Skeletal muscle tissue (tissue), 4 donors: ENCODE data around the gene TULP1. TPM values are rescaled to one million over a fixed set of nuclear protein-coding genes. Genes with fewer than 3 reads are reported as not detected.

ENCODE experiments used
- H3K27ac ChIP-seq: one replicate; pipeline ENCODE4 v1.7.0; 2013; ENCODE audit warnings: mild to moderate bottlenecking, low read depth, low read length, inconsistent platforms
- H3K27me3 ChIP-seq, 3 donors: one replicate each; pipeline ENCODE4 v1.7.0; 2013; ENCODE audit warnings: low read length in 3 of 3; ENCODE audit not compliant: control insufficient read depth in 3 of 3, insufficient read depth in 3 of 3
- H3K36me3 ChIP-seq, 3 donors: one replicate each; pipeline ENCODE4 v1.7.0; 2013; ENCODE audit warnings: low read length in 3 of 3; ENCODE audit not compliant: control insufficient read depth in 3 of 3, insufficient read depth in 3 of 3
- H3K4me1 ChIP-seq, 3 donors: one replicate each; pipeline ENCODE4 v1.7.0; 2013; ENCODE audit warnings: low read length in 3 of 3, mild to moderate bottlenecking in 3 of 3; ENCODE audit not compliant: control insufficient read depth in 3 of 3, insufficient read depth in 3 of 3
- H3K4me3 ChIP-seq, 3 donors: one replicate each; pipeline ENCODE4 v1.7.0; 2013; ENCODE audit warnings: low read length in 3 of 3
- H3K9ac ChIP-seq, 3 donors: one replicate each; pipeline ENCODE4 v1.7.0; 2013; ENCODE audit warnings: low read length in 3 of 3, mild to moderate bottlenecking in 3 of 3, moderate library complexity in 2 of 3, low read depth in 1 of 3
- H3K9me3 ChIP-seq, 3 donors: one replicate each; pipeline ENCODE4 v1.7.0; 2013; ENCODE audit warnings: low read length in 3 of 3; ENCODE audit not compliant: control insufficient read depth in 3 of 3
- total RNA-seq: library from RNA; depleted of rRNA; stranded (reverse); fragments of >200 nt; gene quantifications from one replicate; pipeline ENCODE4 v1.2.3, GENCODE V29; 2014
- donor health status: Osteomylitis.

TULP1 gene
- total RNA-seq, 1 donor from 2014 or later: 0.52 TPM

DNA sequence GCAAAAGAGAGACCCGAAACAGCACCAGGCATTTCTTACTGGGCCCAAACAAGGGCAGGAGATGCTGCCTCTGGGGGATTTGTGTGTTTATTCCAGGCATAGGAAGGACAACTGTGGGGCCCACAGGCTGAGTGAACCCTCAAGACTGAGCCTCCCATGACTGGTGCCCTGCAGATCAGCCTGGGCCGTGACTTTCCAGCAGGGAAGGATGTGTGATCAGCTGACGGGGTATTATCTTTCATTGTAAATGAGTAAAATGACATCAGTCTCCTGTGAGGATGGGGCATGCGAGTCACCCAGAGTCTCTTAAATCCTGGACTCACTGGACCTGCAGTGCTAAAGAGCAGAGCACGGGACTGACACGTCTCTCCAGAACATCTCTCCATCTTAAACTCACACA lies 11.9 kb downstream of the TULP1 start:
- Histone ChIP-seq H3K27me3 (peaks cover 0 to 21% (median 14%) of the 10 kb centered on the region in 3 donors), H3K4me1 (peaks cover 13 to 43% (median 41%) of the 10 kb centered on the region in 3 donors), H3K9me3 (no peaks in the 10 kb centered on the region), H3K36me3 (no peaks in the 10 kb centered on the region), H3K9ac (peak overlapping the region in 2 of 3 donors; percentile 59 to 71), H3K4me3 (peak overlapping the region in 1 of 3 donors; percentile 52), H3K27ac (peak overlapping the region; percentile 83)

- peak overlapping the region; percentile 83 for H3K27ac ChIP-seq
- no peaks in the 10 kb centered on the region for H3K9me3 ChIP-seq
- peaks cover 26 to 57% (median 55%) of the 10 kb centered on the region in 3 donors for H3K4me1 ChIP-seq
These were observed 13.3 kb downstream of the TULP1 start for GRCh38 chr6:35499372-35499771.

DNA sequence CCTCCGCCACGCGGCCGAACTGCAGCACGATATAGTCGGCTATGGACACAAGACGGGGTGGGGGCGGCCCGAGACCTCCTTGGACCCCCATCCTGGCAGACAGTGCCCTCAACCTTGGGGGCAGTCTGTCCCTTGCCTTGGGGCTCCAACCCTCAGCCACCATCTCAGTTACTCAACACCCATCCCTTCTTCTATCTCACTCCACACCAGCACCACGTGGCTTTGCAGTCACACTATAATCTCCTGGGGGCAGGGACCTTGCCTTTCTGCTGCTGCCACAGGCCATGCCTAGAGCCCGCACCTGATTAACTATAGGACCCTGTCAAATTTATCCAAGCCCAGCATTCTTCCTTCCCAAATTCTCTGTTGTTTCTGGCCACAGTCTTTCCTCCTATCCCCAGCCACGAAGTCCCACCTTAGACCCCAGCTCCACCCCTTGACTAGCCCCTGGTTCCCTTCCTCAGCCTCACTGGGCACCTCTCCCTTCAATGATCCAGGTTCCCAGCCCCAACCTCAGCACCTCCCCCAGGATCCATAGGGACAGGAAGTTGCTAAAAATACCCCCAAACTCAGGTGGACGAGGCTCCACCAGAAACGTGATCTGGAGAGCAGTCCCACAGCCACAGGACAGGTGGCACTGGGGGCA lies 14.2 kb downstream of the TULP1 start:
- no peaks in the 10 kb centered on the region for H3K9me3 ChIP-seq
- peak overlapping the region; percentile 88 for H3K27ac ChIP-seq
- H3K4me3 ChIP-seq: peak overlapping the region in 1 of 3 donors; percentile 48
- H3K9ac ChIP-seq: peak overlapping the region in 2 of 3 donors; percentile 79 to 85
- no peaks in the 10 kb centered on the region for H3K36me3 ChIP-seq
- H3K27me3 ChIP-seq: peaks cover 0 to 9% (median 6%) of the 10 kb centered on the region in 3 donors
- peaks cover 31 to 62% (median 59%) of the 10 kb centered on the region in 3 donors for H3K4me1 ChIP-seq

More at GRCh38 chr6:35499372-35499771, 13.3 kb downstream of the TULP1 start:
- peaks cover 0 to 13% (median 6%) of the 10 kb centered on the region in 3 donors for H3K27me3 ChIP-seq
- no peaks in the 10 kb centered on the region for H3K36me3 ChIP-seq
- no peak overlapping the region for H3K4me3 ChIP-seq
- H3K9ac ChIP-seq: no peak overlapping the region

GRCh38 chr6:35497571-35498421 lies 14.9 kb downstream of the TULP1 start:
- peaks cover 0 to 2% (median 0%) of the 10 kb centered on the region in 3 donors for H3K36me3 ChIP-seq
- H3K27ac ChIP-seq: peak overlapping the region; percentile 88
- H3K9me3 ChIP-seq: no peaks in the 10 kb centered on the region
- H3K4me1 ChIP-seq: peaks cover 31 to 66% (median 62%) of the 10 kb centered on the region in 3 donors
- H3K27me3 ChIP-seq: peaks cover 0 to 11% (median 6%) of the 10 kb centered on the region in 3 donors
- H3K4me3 ChIP-seq: peak overlapping the region; percentile 48 to 72 (median 72)
- peak overlapping the region; percentile 72 to 85 (median 79) for H3K9ac ChIP-seq

GRCh38 chr6:35496841-35497570 lies 15.7 kb downstream of the TULP1 start, which contains the start of gene TEAD3:
Gene TEAD3, minus strand, starts transcription at chr6:35497079.
- Histone ChIP-seq H3K36me3 (peaks cover 0 to 2% (median 0%) of the 10 kb centered on the region in 3 donors), H3K27me3 (peaks cover 0 to 11% (median 6%) of the 10 kb centered on the region in 3 donors), H3K4me1 (peaks cover 31 to 74% (median 70%) of the 10 kb centered on the region in 3 donors), H3K9me3 (no peaks in the 10 kb centered on the region), H3K9ac (peak within 1 kb of the TSS; percentile 84 to 93 (median 91)), H3K27ac (peak within 1 kb of the TSS; percentile 88), H3K4me3 (peak within 1 kb of the TSS; percentile 66 to 76 (median 72))

- H3K36me3 ChIP-seq: peaks cover 0 to 2% (median 0%) of the 10 kb centered on the region in 3 donors
- H3K27ac ChIP-seq: peak overlapping the region; percentile 87
- H3K4me3 ChIP-seq: peak overlapping the region; percentile 66 to 76 (median 72)
- H3K27me3 ChIP-seq: peaks cover 0 to 11% (median 6%) of the 10 kb centered on the region in 3 donors
- H3K9me3 ChIP-seq: no peaks in the 10 kb centered on the region
- H3K4me1 ChIP-seq: peaks cover 31 to 81% (median 74%) of the 10 kb centered on the region in 3 donors
- peak overlapping the region; percentile 84 to 93 (median 91) for H3K9ac ChIP-seq
These were observed 16.5 kb downstream of the TULP1 start for GRCh38 chr6:35496036-35496840.

DNA sequence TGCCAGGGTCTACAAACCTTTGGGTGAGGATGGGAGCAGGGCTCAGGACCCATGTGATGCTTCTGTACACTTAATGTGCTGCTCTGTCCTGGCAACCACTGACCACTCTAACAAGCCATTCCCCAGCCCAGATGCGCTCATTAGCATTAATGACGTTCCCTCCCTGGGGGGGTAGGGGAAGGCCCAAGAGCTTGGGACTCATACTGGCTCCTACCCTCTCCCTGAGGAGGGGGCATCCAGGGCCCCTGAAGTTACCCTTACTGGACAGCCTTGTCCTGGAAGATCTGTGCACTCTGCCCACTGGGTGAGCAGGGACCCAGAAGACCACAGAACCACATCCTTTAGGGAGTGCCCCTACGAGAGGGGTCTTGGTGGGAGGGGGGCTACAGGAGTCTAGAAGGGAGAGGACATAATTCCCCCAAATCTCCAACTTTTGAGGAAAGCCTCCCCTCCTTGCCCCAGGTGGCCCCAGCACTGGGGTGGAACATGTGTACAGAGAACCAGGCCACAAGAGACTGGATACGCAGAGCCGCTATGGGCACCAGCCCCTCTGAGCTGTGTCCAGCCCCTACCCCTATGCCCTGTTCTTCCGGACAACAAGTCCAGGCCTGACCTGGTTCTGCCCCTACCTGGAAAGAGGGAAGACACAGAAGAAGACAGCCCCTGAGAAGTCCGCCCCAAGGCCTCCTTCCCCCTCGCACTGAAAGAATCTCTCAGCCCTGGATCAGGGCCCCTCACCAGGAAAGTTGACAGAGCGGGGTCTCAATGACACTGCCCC lies 17.2 kb downstream of the TULP1 start:
- Histone ChIP-seq H3K27ac (peak overlapping the region; percentile 87), H3K9ac (peak overlapping the region; percentile 84 to 93 (median 91)), H3K27me3 (peaks cover 0 to 8% (median 6%) of the 10 kb centered on the region in 3 donors), H3K4me3 (peak overlapping the region; percentile 66 to 76 (median 72)), H3K9me3 (no peaks in the 10 kb centered on the region), H3K4me1 (peaks cover 31 to 77% (median 74%) of the 10 kb centered on the region in 3 donors), H3K36me3 (peaks cover 0 to 2% (median 0%) of the 10 kb centered on the region in 3 donors)

DNA sequence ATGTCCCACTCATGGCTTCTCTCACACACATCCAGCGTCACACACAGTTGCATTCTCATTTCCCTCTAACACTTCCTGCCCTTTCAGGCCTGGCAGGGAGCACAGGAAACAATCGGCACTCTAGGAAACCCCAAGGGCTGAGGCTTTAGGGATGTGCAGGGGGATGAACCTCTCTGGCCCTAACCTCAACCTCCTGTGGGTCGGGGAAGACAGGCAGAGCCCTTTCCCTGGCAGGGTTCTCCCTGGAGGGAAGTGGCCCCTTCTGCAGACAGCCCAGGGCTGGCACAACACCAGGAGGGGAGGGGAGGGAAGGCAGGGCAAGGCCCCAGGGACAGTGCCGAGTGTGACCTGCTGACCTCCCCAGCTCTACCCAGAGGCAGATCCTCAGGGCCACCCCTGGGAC lies 18.5 kb downstream of the TULP1 start:
- no peak overlapping the region for H3K27ac ChIP-seq
- H3K36me3 ChIP-seq: peaks cover 0 to 2% (median 0%) of the 10 kb centered on the region in 3 donors
- H3K27me3 ChIP-seq: peaks cover 0 to 9% (median 6%) of the 10 kb centered on the region in 3 donors
- H3K4me3 ChIP-seq: no peak overlapping the region
- H3K9ac ChIP-seq: peak overlapping the region in 1 of 3 donors; percentile 62
- H3K9me3 ChIP-seq: no peaks in the 10 kb centered on the region
- H3K4me1 ChIP-seq: peaks cover 29 to 77% (median 77%) of the 10 kb centered on the region in 3 donors
